Mesendoderm (in vitro differentiated cells): ENCODE measurements around the gene RAP2A.
A peak's percentile ranks its signal among the peaks of the same experiment; 100 is the strongest.

Experiments
- DNase-seq: peaks from one replicate; pipeline ENCODE4 v3.0.0; 2013
- H2AK5ac ChIP-seq: 2 replicates; pipeline ENCODE4 v1.6.1; 2013; ENCODE audit warnings: low read length, inconsistent platforms
- H2BK120ac ChIP-seq: 2 replicates; pipeline ENCODE4 v1.6.1; 2013; ENCODE audit warnings: low read depth, mild to moderate bottlenecking, low read length, moderate library complexity, mixed read lengths
- H2BK15ac ChIP-seq: replicated peaks from 2 replicates; pipeline ENCODE4 v1.6.1; 2013; ENCODE audit warnings: low read depth, mild to moderate bottlenecking, moderate library complexity
- H2BK5ac ChIP-seq: 2 replicates; pipeline ENCODE4 v1.6.1; 2013; ENCODE audit warnings: low read length, inconsistent platforms
- H3K18ac ChIP-seq: 2 replicates; pipeline ENCODE4 v1.6.1; 2013; ENCODE audit warnings: mild to moderate bottlenecking, low read length, mixed read lengths
- H3K23ac ChIP-seq: one replicate; pipeline ENCODE4 v1.6.1; 2013; ENCODE audit warnings: low read length
- H3K27ac ChIP-seq: 2 replicates; pipeline ENCODE4 v1.5.1; 2013; ENCODE audit warnings: low read depth, mild to moderate bottlenecking, inconsistent platforms, low read length, moderate library complexity
- H3K27me3 ChIP-seq: 2 replicates; pipeline ENCODE4 v1.6.1; 2013; ENCODE audit warnings: low read length, control low read depth, mild to moderate bottlenecking, inconsistent platforms; ENCODE audit not compliant: insufficient read depth, poor library complexity
- H3K36me3 ChIP-seq: 2 replicates; pipeline ENCODE4 v1.6.1; 2013; ENCODE audit warnings: low read length, inconsistent platforms; ENCODE audit not compliant: control insufficient read depth, insufficient read depth
- H3K4ac ChIP-seq: one replicate; pipeline ENCODE4 v1.6.1; 2013; ENCODE audit warnings: low read depth, mild to moderate bottlenecking, low read length, moderate library complexity
- H3K4me1 ChIP-seq: 2 replicates; pipeline ENCODE4 v1.6.1; 2013; ENCODE audit warnings: low read depth, low read length, inconsistent platforms; ENCODE audit not compliant: control insufficient read depth
- H3K4me2 ChIP-seq: 2 replicates; pipeline ENCODE4 v1.6.1; 2013; ENCODE audit warnings: low read length
- H3K4me3 ChIP-seq: 2 replicates; pipeline ENCODE4 v1.5.1; 2013; ENCODE audit warnings: mild to moderate bottlenecking, low read length
- H3K56ac ChIP-seq: one replicate; pipeline ENCODE4 v1.6.1; 2013; ENCODE audit warnings: low read length
- H3K79me1 ChIP-seq: 2 replicates; pipeline ENCODE4 v1.6.1; 2013; ENCODE audit warnings: low read length, inconsistent platforms
- H3K79me2 ChIP-seq: 2 replicates; pipeline ENCODE4 v1.6.1; 2013; ENCODE audit warnings: mild to moderate bottlenecking, low read length; ENCODE audit not compliant: control insufficient read depth, insufficient read depth
- H3K9ac ChIP-seq: 2 replicates; pipeline ENCODE4 v1.6.1; 2013; ENCODE audit warnings: low read length, inconsistent platforms
- H4K5ac ChIP-seq: one replicate; pipeline ENCODE4 v1.6.1; 2013; ENCODE audit warnings: low read length
- H4K8ac ChIP-seq: one replicate; pipeline ENCODE4 v1.6.1; 2013; ENCODE audit warnings: low read depth, mild to moderate bottlenecking, control low read depth, low read length, moderate library complexity
- WGBS: extraction: QIAGEN DNeasy Blood & Tissue Kit; methylation state at CpG from one replicate; pipeline ENCODE4 v1.1.7; 2013; ENCODE audit warnings: low lambda C conversion rate, missing lambda C conversion rate; ENCODE audit not compliant: insufficient coverage; ENCODE audit errors: extremely low coverage; 5-methylcytosine and 5-hydroxymethylcytosine counted together

RAP2A gene

DNA sequence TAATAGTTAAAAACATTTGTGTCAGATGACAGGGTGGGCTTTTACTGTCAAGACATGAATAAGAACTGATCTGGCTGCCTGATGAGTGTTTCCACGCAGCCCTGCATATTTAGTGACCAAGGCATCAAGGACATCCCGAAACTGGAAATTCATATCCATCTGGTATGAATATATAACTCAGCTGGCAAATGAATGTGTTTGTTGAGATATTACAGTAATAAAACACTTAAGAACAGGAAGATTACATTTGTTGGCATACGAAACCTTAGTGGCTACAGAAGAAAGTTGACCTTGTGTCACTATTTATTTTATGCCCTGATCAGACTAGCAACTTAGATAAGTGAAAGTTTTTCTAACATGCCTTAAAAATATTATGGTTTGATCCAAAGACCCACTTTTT is 32.8 kb downstream of the RAP2A start:
- DNase-seq: no peak
- Histone ChIP-seq H3K79me2 (no peaks in the 10 kb centered on the region), H2BK15ac (no peak overlapping the region), H3K4me2 (no peak overlapping the region), H3K56ac (no peak overlapping the region), H2BK5ac (no peak overlapping the region), H4K8ac (no peak overlapping the region), H3K79me1 (peaks cover 7% of the 10 kb centered on the region), H3K18ac (no peak overlapping the region), H4K5ac (no peak overlapping the region), H3K4me3 (no peak overlapping the region), H3K27me3 (no peaks in the 10 kb centered on the region), H2BK120ac (no peak overlapping the region), H3K9ac (no peak overlapping the region), H3K36me3 (peaks cover 1% of the 10 kb centered on the region), H3K23ac (no peak overlapping the region), H3K4me1 (no peaks in the 10 kb centered on the region), H3K4ac (no peak overlapping the region), H2AK5ac (no peak overlapping the region), H3K27ac (no peak overlapping the region)
- no CpG with 5 or more reads among the region's 3 CpGs for WGBS

DNA sequence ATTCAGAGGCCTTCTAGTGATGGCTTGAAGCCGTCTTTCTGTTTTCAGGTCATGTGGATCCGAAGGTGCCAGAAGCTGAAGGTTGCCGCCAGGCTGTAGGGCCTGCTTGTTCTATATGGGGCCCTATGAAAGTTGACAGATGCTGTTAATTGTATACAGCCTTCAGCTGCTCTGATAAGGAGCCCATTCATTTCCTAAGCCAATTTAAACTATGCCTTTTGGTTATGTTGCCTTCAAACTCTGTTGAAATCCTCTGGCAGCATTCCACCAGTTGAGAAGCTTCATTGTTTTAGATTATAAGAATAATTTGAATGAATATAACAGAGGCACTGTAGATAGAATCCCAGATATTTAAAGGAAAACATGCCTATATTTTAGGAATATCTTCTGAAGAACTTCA is 34.4 kb downstream of the RAP2A start:
- Histone ChIP-seq H4K8ac (no peak overlapping the region), H3K79me2 (no peaks in the 10 kb centered on the region), H3K36me3 (peaks cover 1% of the 10 kb centered on the region), H3K4ac (no peak overlapping the region), H3K4me3 (no peak overlapping the region), H3K23ac (no peak overlapping the region), H3K27me3 (no peaks in the 10 kb centered on the region), H3K4me2 (no peak overlapping the region), H3K56ac (no peak overlapping the region), H3K9ac (no peak overlapping the region), H2AK5ac (no peak overlapping the region), H2BK120ac (no peak overlapping the region), H3K27ac (no peak overlapping the region), H3K18ac (no peak overlapping the region), H2BK5ac (no peak overlapping the region), H3K79me1 (peaks cover 3% of the 10 kb centered on the region), H2BK15ac (no peak overlapping the region), H4K5ac (no peak overlapping the region), H3K4me1 (no peaks in the 10 kb centered on the region)
- peak; percentile 39 for DNase-seq
- WGBS: no CpG with 5 or more reads among the region's 3 CpGs

DNA sequence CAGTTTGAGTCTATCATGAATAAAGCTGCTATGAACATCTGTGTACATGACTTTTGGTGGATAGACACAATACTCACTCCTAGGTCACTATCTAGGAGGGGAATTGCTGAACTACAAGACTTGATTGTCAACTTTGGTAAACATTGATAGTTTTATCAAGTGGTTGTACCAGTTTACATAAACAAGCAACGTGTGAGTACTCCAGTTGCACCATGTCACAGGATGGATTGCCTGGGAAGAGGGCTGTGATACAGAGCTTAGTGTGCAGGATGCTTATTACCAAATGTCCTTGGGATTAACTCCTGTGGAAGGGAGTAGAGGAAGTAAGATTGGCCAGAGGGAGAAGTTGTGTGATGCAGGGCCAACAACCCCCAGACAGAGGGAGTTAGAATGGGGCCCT is 37.7 kb downstream of the RAP2A start:
- Histone ChIP-seq H3K56ac (no peak overlapping the region), H3K23ac (no peak overlapping the region), H3K36me3 (no peaks in the 10 kb centered on the region), H3K18ac (no peak overlapping the region), H4K8ac (no peak overlapping the region), H2AK5ac (no peak overlapping the region), H3K4ac (no peak overlapping the region), H3K27ac (no peak overlapping the region), H4K5ac (no peak overlapping the region), H2BK120ac (no peak overlapping the region), H3K79me2 (no peaks in the 10 kb centered on the region), H2BK5ac (no peak overlapping the region), H3K9ac (no peak overlapping the region), H2BK15ac (no peak overlapping the region), H3K79me1 (no peaks in the 10 kb centered on the region), H3K4me3 (no peak overlapping the region), H3K4me1 (no peaks in the 10 kb centered on the region), H3K27me3 (no peaks in the 10 kb centered on the region), H3K4me2 (no peak overlapping the region)
- no CpG with 5 or more reads among the region's 1 CpG for WGBS
- no peak for DNase-seq

DNA sequence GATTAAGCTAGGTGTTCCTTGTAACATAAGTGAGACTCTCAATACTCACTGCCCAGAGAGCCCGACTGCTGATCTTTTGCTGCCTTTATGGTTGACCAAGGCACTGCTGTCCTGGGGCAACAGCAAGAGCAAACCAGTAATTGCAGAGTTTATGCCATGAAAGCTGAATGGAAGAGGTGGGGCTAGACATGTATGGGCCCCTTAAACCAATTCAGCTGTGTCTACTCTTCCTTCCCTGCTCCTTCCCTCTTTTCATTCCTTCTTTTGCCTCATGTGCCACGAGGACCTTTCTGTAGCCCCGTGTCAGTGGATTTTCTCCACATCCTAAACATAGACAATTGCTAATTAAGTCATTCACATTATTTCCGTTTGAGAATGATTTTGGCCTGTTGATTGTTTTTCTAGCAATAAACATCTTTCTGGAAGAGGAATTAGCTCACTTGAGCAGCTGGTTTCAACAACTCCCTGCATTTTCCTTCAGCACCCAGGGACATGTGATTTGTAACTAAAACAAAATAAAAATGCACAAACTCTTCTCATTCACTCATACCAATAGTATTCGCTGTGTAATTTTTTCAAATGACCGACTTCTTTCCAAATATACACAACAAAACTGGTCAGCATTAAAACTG is 40.5 kb downstream of the RAP2A start:
- no peak for DNase-seq
- no peaks in the 10 kb centered on the region for H3K79me1 ChIP-seq
- H2BK15ac ChIP-seq: no peak overlapping the region
- no peak overlapping the region for H4K5ac ChIP-seq
- H3K27ac ChIP-seq: no peak overlapping the region
- H3K79me2 ChIP-seq: no peaks in the 10 kb centered on the region
- no peak overlapping the region for H3K4me3 ChIP-seq
- no peaks in the 10 kb centered on the region for H3K4me1 ChIP-seq
- H3K36me3 ChIP-seq: no peaks in the 10 kb centered on the region
- no peak overlapping the region for H3K18ac ChIP-seq
- no peak overlapping the region for H2BK5ac ChIP-seq
- no peak overlapping the region for H3K4me2 ChIP-seq
- H3K4ac ChIP-seq: no peak overlapping the region
- no peak overlapping the region for H3K23ac ChIP-seq
- H3K56ac ChIP-seq: no peak overlapping the region
- H4K8ac ChIP-seq: no peak overlapping the region
- 100% methylated on average over 2 of the region's 6 CpGs for WGBS
- no peaks in the 10 kb centered on the region for H3K27me3 ChIP-seq
- H2AK5ac ChIP-seq: no peak overlapping the region
- H2BK120ac ChIP-seq: no peak overlapping the region
- H3K9ac ChIP-seq: no peak overlapping the region

DNA sequence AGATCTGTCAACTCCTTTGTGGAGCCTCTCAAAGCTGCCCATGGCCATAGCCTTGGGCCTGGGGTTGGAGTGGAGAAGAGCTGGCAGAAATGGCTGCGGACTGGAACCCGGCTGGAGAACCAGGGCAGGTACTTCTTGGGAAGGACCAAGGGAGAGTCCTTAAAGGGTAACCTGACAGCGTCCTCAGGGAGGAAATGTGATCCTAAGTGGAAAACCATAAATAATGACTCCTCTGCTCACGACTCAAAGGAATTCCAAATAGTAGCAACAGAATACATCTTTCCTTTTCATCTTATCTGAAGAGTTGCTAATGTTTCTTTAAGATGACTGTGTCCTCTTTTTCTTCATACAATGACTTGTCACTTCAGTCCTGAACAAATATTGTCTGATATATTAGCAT is 41.0 kb downstream of the RAP2A start:
- Histone ChIP-seq H2BK15ac (no peak overlapping the region), H3K23ac (no peak overlapping the region), H3K4ac (no peak overlapping the region), H4K8ac (no peak overlapping the region), H3K36me3 (no peaks in the 10 kb centered on the region), H3K9ac (no peak overlapping the region), H3K27me3 (no peaks in the 10 kb centered on the region), H3K4me2 (no peak overlapping the region), H3K56ac (no peak overlapping the region), H3K79me1 (no peaks in the 10 kb centered on the region), H2BK120ac (no peak overlapping the region), H2BK5ac (no peak overlapping the region), H3K79me2 (no peaks in the 10 kb centered on the region), H3K18ac (no peak overlapping the region), H4K5ac (no peak overlapping the region), H3K4me1 (no peaks in the 10 kb centered on the region), H2AK5ac (no peak overlapping the region), H3K27ac (no peak overlapping the region), H3K4me3 (no peak overlapping the region)
- no peak for DNase-seq
- WGBS: no CpG with 5 or more reads among the region's 4 CpGs

DNA sequence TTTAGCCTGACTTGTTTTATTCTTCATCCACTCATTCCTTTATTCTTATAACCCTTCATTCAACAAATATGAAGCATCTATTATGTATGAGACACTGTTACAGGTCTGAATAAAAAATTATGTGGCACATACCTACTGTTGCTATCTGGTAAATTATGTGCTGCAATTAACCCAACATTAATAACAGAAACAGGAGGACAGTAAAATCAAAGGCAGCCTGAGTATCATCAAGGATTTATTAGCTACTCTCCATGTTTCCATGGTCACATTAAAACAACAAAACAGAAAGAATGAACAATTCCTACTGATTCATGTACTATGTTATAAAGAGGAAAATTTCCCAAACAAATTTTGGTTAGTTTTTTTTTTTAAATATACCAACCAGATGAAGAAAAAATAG is 43.9 kb downstream of the RAP2A start:
- no peak for DNase-seq
- no peaks in the 10 kb centered on the region for H3K36me3 ChIP-seq
- H2BK5ac ChIP-seq: no peak overlapping the region
- no peaks in the 10 kb centered on the region for H3K79me1 ChIP-seq
- no peak overlapping the region for H4K8ac ChIP-seq
- H3K27ac ChIP-seq: no peak overlapping the region
- H3K4me3 ChIP-seq: no peak overlapping the region
- H3K56ac ChIP-seq: no peak overlapping the region
- H3K23ac ChIP-seq: no peak overlapping the region
- H2BK15ac ChIP-seq: no peak overlapping the region
- H2BK120ac ChIP-seq: no peak overlapping the region
- no peak overlapping the region for H4K5ac ChIP-seq
- no peaks in the 10 kb centered on the region for H3K79me2 ChIP-seq
- H3K27me3 ChIP-seq: no peaks in the 10 kb centered on the region
- H3K4me2 ChIP-seq: no peak overlapping the region
- no peak overlapping the region for H3K9ac ChIP-seq
- no peak overlapping the region for H3K4ac ChIP-seq
- H3K4me1 ChIP-seq: no peaks in the 10 kb centered on the region
- no peak overlapping the region for H3K18ac ChIP-seq
- H2AK5ac ChIP-seq: no peak overlapping the region
